Measurements from ENCODE around the gene CLPTM1L.
"Not testable (repeated sequence)": the region's sequence is repeated elsewhere in the genome, so short reads cannot be mapped to it uniquely, and the experiment has no call there.

Gene CLPTM1L

DNA sequence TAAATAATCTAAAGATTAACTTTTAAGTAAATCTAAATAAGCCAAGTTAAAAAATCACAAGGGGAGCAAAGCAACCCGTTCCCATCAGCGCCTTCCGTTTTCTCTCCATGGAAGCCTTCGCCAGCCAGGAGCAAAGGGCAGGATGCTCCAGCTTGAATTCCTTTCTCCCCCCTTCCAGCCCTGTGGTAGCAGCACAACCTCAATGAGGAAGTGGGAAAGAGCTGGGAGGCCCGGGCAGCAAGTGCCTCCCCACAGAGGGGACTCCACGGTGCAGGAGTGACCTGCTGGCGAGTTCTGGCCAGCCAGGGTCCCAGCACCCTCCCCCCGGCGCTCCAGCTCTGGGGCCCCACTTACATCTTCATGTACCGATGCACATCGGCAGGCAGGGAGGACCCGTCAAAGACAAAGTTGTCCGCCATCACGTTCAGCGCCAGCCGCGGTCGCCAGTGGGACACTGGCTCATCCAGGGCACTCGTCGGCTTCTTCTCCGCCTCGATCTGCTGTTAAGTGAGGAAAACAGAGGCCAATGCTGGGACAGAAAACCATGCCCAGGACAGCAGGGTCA, 6.3 kb downstream of the CLPTM1L start:
- DNase-seq = no peak

DNA sequence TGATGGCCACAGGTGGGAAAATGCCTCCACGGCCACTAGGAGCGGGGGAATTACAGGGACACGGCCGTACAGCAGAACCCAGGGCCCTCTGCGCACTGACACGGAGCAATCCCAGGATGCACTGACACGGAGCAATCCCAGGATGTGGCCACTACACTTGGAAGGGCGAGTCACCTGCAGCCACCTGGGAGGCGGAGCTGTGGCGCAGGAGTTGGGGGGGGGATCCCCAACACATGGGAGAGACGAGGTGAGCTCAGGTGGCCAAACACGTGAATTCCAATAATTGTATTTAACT, 6.8 kb downstream of the CLPTM1L start:
- no peak for DNase-seq

DNA sequence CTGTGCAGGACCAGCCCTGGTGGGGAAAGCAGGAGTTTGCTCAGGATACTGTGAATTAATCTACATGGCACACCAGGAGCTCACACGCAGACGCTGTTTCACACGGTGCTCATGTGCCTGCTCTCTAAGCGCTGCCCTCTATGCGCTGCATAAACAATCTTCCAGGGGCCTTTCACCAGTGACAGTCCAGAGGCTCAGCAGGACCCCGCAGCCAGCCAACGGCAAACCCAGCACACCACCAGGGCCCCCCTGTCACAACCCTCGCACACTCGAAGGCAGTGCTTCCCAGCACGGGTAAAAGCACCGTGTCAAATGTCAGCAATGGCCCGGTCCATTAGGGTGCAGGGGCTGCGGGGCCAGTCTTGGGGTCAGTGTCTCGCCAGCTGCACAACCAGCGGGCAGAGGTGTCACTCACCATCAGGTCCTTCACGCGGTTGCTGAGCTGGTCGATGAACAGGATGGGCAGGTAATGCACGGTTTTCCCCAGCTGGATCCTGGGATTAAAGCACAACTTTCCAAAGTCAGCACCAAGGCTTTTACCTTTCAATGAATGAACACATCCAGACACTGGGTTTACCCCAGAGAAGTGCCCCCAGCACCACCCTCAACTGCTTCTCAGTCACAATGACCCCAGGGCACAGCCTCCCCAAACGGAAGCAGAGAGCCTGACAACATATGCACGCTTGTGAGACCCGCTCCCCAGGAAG, 7.3 kb downstream of the CLPTM1L start:
- no peak for DNase-seq

DNA sequence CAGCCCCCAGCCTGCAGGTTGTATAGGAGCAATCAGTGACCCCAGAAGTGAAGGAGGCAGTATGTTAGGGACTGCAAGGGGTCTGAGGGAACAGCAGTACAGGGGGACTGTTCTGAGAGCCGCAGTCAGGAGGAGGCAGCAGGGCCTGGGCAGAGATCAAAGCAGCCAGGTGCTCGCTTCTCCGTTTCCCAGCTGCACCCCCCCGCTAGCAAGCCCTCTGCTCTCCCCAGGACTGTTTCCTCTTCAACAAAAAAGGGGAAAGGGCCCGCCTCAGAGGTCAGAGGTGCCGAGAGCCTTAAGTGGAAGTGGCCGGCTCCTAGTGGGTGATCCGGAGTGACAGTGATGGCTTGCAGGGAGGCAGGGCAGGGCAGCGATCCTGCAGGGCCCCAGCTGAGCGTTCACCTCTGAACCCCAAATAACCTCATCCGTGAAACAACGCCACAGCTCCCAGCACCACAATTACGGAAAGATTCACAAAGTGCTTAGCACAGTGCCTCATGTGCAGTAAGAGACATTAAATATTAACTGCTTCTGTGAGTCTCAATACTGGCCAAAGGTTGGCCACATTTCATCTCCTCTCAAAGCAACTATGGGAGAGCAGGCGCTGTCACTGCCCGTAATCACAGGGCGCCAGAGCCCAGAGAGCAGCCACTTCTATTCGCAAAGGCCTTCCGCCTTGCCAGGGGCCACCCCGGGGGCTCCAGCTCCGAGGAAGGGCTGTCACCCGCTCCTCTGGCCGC, 8.0 kb downstream of the CLPTM1L start:
- DNase-seq = no peak

DNA sequence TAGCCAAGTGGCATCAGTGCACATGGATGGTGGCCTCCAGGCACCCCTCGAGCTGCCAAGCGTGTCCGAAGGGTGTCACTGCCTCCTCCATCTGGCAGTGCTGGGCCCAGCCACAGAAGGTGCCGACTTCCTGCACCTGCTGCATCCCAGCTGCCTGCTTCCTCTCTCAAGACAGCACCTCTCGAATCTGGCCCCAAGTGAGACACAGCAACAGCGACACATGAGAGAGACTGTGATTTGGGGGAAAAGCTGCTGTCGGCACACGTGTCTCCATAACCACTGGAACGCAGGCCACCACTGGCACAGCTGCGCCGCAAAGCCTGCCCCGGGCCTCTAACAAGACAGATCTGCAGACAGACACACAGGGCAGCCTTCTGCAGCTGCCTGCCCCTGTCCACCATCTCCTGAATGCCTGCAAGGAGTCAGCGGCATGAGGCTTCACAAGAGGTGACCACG, 8.8 kb downstream of the CLPTM1L start:
- no peak for DNase-seq

DNA sequence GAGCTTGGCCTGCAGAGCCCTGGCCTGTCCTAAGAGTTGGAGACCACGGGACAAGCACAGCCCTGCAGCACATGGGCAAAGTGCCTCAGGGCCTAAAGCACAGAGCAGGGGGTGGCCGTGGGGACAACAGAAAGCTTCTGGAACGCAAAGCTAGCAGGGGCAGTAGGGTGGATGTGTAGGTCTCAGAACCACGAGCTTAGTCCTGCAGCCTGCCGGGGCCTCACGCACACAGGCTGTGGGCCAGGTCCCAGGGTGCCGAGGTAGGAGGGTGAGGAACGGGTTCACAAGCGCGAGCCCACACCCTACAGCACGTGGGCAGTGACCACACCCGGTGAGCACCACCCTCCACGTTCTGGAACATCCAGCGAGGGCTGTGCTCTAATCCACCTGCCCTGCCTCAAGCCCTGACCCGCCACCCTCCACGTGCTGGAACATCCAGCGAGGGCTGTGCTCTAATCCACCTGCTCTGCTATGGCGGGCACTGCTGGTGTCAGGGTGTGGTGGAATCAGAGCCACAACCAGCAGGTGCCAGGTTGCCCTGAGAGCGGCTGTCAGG, 9.3 kb downstream of the CLPTM1L start:
- no peak for DNase-seq

DNA sequence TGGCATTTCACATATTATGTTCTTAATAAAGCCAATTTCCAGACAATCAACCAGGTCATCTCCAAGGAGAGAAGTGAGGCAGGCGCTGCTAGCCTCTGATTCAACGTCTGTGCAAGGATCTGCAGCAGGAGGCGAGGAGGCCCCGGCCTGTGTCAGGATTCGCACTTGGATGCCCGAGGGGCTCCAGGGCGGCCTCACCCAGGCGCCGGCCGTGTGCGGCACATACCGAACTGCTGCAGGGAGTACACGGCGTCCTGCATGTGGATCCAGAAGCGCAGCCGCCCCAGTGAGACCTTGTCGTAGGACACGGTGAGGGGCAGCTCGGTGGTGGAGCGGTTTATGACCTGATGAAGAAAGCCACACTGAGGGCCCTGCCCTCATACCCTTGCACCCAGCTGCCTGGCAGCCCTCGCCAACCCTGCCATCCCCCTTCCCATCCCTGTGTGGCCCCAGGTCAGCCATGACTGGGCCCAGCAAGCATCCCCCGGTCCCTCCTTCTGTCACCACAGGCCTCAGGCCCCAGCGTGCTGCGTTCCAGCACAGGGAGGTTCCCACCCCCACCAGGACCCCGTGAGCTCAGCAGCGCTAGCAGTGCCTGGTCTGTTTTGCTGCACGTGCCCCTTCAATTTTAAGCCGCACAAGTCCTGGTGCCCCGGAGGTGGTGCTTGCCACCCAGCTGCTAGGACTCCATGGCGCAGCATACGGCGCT, 9.9 kb downstream of the CLPTM1L start:
- no peak for DNase-seq

DNA sequence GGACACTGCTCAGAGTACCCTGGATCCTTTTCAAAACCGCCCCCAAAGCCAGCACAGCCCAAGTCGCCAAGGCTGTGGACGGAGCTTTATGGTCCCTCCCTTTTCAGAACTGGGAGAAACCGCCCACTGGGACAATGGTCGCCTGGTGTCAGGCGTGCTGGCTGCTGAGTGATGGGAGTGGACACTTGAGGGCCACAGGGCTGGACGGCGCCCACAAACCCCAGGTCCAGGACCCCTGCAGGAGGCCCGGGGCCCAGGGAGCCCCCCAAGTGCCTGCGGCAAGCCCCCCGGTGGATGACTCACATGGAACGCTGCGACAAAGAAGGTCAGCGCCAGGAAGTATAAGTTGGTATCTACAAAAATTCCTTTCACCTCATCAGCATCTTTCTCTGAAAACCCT, 10.9 kb downstream of the CLPTM1L start:
- no peak for DNase-seq

DNA sequence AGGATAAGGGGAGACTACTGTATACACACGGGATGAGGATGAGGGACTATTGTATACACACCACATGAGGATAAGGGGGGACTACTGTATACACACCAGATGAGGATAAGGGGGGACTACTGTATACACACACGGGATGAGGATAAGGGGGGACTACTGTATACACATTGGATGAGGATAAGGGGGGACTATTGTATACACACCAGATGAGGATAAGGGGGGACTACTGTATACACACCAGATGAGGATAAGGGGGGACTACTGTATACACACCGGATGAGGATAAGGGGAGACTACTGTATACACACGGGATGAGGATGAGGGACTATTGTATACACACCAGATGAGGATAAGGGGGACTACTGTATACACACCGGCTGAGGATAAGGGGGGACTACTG, 11.6 kb downstream of the CLPTM1L start:
- not testable (repeated sequence) for DNase-seq

DNA sequence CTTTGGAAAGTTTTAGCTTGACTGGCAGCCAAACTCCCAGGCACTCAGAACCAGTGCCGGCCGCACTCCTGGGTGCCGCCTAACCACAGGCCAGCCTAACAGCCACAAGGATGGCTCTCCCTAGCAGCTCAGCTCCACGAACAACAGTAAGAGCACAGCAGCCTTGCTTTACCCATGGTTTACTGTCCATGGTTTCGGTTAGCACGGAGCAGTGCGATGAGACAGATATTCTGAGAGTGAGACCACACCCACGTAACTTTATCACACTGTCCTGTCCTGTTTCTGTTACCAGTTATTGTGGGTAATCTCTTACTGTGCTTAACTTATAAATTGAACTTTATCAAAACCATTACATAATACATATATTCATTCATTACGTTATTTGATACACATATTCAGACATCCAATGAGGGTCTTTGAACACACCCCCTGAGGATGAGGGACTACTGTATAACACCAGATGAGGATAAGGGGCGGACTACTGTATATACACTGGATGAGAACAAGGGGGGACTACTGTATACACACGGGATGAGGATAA, 12.4 kb downstream of the CLPTM1L start:
- DNase-seq = no peak

DNA sequence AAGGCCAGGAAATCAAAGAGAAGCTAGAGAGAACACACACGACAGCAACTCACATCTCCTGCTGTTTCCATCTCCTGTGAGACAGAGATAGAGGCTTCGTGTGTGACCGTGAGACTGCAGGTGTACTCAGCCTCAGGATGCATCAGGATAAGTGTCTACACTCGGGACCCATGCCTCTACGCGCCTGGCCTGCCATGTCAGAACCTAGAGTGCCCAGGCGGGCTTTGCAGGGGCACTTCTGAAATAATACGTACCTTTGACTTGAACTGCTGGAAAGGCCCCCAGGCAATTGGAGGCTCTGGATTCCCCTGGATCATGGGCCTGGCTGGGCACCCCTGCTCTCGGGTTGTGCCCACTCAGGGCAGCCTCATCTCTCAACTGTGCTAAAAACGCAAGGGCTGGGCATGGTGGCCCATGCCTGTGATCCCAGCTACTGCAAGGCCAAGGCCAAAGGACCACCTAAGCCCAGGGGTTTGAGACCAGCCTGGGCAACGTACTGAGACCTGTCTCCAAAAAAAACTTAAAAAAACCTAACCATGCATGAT, 13.0 kb downstream of the CLPTM1L start:
- no peak for DNase-seq

DNA sequence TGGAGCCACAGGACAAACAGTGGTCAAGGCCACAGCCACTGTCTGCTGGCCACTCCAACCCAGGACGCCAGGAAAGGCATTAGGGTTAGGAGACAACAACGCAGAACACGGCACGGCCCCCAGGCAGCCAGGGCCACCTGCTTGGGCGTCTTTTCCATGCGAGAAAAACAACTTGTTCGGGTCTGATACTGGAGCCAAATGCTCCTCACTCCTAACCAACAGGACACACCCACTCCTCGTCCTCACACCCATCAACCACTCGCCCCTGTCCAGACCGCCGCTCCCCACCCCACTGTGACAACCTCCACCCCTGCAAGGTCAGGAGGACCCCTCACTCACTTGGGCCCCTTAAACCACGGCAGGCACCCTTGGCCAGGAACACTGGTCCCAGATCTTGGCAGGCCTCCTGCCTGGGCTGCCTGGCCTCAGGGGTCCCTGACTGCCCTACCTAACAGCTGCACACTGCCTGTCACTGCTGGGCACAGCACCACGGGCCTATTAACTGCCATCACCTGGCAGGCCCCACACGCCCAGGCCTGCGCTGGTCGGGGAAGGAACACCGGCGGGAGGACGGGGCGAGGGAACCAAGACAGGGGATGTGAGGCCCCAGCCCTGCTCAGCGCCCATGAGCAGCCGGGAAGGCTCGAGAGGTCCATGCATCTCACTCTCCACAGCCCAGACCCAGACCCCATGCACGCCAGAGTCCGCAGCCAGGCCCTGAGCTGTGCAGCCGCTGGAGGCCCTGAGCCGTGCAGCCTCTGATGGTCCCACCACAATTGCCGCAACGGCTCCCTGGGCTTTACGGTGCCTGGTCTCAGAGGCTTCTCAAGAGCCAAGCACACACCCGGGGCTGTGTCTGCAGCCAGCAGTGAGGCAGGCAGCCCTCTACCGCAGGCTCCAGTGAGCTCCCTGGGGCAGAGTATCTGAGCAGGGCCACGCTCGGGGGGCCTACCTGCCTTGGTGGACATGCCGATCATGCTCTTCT, 13.8 kb downstream of the CLPTM1L start:
- no peak for DNase-seq

DNA sequence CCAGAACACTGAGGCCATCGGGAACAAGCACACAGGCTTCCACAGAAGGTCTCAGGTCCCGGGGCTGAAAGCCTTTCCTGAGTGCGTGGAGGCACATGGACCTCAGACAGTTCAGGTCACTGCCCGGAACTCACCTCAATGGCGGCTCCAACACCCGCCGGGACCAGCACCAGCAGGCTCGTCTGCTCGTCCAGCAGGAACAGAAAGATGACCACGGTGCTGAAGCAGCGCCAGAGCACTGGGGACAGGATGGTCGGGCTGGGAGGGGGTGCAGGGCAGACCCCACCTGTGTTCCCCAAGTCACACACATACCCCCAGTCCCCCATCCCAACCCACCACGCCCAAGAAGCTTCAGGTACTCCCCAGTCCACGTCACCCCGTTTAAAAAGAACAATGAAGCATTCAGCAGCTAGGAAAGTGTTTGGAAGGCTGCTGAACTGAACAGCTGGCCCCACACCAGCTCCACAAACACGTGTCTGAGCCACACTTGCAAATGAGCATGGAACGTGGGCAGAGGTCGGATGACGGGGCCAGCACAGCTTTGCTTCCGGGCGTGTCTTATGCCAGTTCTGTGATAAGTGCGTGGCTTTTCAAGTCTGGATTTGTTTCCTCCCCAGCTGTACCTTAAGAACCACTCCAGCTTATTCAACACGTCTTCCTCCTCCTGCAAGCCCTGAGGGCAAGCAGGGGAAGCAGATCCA, 14.6 kb downstream of the CLPTM1L start:
- no peak for DNase-seq

DNA sequence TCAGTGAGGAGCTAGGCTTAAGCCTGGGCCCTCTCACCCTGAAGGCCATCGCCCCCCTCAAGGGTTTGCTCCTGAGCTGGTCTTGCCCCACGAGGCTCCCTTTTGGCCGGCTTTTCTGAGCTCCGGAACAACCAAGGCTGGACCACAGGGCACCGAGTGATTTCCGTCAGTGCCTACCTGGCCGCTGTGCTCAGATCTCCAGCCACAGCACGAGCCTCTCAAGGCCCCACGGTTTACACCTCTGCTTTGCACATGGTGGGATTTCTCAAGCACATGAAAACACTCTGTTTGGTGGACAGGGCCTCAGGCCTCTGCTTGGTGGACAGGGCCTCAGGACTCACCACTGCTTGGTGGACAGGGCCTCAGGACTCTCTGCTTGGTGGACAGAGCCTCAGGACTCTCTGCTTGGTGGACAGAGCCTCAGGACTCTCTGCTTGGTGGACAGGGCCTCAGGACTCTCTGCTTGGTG, 15.8 kb downstream of the CLPTM1L start:
- DNase-seq = no peak

DNA sequence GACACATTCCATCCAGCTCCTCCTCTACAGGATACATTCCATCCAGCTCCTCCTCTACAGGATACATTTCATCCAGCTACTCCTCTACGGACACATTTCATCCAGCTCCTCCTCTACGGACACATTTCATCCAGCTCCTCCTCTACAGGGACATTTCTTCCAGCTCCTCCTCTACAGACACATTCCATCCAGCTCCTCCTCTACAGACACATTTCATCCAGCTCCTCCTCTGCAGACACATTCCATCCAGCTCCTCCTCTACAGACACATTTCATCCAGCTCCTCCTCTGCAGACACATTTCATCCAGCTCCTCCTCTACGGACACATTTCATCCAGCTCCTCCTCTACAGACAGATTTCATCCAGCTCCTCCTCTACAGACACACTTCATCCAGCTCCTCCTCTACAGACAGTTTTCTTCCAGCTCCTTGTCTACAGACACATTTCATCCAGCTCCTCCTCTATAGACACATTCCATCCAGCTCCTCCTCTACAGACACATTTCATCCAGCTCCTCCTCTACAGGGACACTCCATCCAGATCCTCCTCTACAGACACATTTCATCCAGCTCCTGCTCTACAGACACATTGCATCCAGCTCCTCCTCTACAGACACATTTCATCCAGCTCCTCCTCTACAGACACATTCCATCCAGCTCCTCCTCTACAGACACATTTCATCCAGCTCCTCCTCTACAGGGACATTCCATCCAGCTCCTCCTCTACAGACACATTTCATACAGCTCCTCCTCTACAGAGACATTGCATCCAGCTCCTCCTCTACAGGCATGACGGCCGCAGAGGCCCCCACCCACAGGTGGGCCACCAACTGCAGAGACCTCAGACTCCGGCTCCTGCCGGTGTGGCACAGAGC, 16.4 kb downstream of the CLPTM1L start:
- not testable (repeated sequence) for DNase-seq

DNA sequence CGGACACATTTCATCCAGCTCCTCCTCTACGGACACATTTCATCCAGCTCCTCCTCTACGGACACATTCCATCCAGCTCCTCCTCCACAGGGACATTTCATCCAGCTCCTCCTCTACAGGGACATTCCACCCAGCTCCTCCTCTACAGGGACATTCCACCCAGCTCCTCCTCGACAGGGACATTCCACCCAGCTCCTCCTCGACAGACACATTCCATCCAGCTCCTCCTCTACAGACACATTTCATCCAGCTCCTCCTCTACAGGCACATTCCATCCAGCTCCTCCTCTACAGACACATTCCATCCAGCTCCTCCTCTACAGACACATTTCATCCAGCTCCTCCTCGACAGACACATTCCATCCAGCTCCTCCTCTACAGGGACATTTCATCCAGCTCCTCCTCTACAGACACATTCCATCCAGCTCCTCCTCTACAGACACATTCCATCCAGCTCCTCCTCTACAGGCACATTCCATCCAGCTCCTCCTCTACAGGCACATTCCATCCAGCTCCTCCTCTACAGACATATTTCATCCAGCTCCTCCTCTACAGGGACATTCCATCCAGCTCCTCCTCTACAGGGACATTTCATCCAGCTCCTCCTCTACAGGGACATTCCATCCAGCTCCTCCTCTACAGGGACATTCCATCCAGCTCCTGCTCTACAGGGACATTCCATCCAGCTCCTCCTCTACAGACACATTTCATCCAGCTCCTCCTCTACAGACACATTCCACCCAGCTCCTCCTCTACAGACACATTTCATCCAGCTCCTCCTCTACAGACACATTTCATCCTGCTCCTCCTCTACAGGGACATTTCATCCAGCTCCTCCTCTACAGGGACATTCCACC, 17.8 kb downstream of the CLPTM1L start:
- not testable (repeated sequence) for DNase-seq

DNA sequence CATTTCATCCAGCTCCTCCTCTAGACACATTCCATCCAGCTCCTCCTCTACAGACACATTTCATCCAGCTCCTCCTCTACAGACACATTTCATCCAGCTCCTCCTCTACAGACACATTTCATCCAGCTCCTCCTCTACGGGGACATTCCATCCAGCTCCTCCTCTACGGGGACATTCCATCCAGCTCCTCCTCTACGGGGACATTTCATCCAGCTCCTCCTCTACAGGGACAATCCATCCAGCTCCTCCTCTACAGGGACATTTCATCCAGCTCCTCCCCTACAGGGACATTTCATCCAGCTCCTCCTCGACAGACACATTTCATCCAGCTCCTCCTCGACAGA, 18.4 kb downstream of the CLPTM1L start:
- not testable (repeated sequence) for DNase-seq

DNA sequence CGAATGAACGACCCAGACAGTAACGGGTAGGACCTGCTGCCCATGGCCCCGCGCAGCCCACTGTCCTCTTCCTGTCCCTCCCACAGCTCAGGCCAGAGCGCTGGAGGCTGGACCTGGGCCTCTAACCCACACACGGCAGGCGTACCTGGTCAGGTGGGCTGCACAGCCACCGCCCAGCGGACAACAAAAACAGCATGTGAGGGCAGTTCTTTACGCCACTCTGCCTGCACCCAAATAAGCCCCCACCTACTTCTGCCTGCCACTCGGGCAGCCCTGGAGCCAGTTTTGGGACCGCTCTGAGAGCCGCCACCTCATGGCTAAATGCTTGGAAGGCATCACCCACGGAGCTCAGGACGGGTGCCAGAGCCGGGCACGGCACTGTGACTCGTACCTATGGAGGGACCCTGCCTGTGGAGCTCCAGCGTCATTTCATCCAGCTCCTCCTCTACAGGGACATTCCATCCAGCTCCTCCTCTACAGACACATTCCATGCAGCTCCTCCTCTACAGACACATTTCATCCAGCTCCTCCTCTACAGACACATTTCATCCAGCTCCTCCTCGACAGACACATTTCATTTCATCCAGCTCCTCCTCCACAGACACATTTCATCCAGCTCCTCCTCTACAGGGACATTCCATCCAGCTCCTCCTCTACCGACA, 18.9 kb downstream of the CLPTM1L start:
- no peak for DNase-seq

Measured in NCI-H1105 (cell line).